ENCODE measurements around the gene FBXL7. TPM values are rescaled to one million over a fixed set of nuclear protein-coding genes. Genes with fewer than 3 reads are reported as not detected.

The FBXL7 gene
- total and polyA plus RNA-seq, 2 donors (not counting 1 experiment from before 2014, with no cell fraction given) = 6.4 to 12.9 TPM

DNA sequence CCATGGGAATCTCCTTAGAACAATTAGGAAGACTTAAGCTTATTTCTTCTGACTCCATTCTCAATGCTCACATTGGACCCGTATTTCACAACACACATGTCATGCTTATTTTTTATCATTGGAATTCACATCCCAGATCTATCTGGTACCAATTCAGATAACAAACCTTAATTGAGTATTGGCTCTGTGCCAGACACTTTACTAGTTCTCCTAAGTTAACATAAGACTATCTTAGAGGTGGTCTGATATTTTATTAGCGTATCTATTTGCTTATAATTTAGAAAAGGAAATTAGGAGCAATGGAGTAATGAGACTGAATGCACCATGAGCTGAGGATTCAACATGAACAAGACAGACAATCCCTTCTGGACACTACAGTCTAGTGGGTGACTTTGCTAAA is 45.1 kb downstream of the FBXL7 start:
- H3K9me3 ChIP-seq (ENCODE audit: control insufficient read depth, insufficient read depth, low read depth, low read length) = no peaks in the 10 kb centered on the region
- no peak for DNase-seq (ENCODE audit: low read depth in 2 of 2)
- H3K9ac ChIP-seq (ENCODE audit: insufficient read depth, low read length) = no peak overlapping the region
- H3K4me3 ChIP-seq (replicated peaks in 1 of 4; ENCODE audit: control extremely low read depth in 1 of 4, insufficient read depth in 1 of 4, low read depth in 3 of 4, low read length in 4 of 4) = no peak overlapping the region
- H3K79me2 ChIP-seq (ENCODE audit: control insufficient read depth, insufficient read depth, low read length) = no peaks in the 10 kb centered on the region
- H3K27ac ChIP-seq (ENCODE audit: insufficient read depth, low read length) = no peak overlapping the region
- H3K4me1 ChIP-seq (ENCODE audit: control insufficient read depth, extremely low read depth, insufficient read depth, low read length) = no peaks in the 10 kb centered on the region
- no peaks in the 10 kb centered on the region for H3K27me3 ChIP-seq (ENCODE audit: control insufficient read depth, insufficient read depth, low read length)
- no peak for TF ChIP-seq EZH2 (IDR thresholded peaks at IDR 0.05; ENCODE audit: low read length, missing control alignments)
- TF ChIP-seq, protein P1, sequence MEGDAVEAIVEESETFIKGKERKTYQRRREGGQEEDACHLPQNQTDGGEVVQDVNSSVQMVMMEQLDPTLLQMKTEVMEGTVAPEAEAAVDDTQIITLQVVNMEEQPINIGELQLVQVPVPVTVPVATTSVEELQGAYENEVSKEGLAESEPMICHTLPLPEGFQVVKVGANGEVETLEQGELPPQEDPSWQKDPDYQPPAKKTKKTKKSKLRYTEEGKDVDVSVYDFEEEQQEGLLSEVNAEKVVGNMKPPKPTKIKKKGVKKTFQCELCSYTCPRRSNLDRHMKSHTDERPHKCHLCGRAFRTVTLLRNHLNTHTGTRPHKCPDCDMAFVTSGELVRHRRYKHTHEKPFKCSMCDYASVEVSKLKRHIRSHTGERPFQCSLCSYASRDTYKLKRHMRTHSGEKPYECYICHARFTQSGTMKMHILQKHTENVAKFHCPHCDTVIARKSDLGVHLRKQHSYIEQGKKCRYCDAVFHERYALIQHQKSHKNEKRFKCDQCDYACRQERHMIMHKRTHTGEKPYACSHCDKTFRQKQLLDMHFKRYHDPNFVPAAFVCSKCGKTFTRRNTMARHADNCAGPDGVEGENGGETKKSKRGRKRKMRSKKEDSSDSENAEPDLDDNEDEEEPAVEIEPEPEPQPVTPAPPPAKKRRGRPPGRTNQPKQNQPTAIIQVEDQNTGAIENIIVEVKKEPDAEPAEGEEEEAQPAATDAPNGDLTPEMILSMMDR (conservative IDR thresholded peaks at IDR 0.05 in 1 of 2, IDR thresholded peaks at IDR 0.05 in 1 of 2; ENCODE audit: low read depth in 1 of 2, low read length in 2 of 2) = no peak
- H2AFZ ChIP-seq (ENCODE audit: low read length) = no peak overlapping the region
- no peaks in the 10 kb centered on the region for H3K36me3 ChIP-seq (ENCODE audit: control insufficient read depth, insufficient read depth, low read length)
- H3K4me2 ChIP-seq (ENCODE audit: extremely low read depth, insufficient read depth, low read length) = no peak overlapping the region
- H4K20me1 ChIP-seq (ENCODE audit: control insufficient read depth, extremely low read depth, insufficient read depth, low read length) = no peaks in the 10 kb centered on the region

DNA sequence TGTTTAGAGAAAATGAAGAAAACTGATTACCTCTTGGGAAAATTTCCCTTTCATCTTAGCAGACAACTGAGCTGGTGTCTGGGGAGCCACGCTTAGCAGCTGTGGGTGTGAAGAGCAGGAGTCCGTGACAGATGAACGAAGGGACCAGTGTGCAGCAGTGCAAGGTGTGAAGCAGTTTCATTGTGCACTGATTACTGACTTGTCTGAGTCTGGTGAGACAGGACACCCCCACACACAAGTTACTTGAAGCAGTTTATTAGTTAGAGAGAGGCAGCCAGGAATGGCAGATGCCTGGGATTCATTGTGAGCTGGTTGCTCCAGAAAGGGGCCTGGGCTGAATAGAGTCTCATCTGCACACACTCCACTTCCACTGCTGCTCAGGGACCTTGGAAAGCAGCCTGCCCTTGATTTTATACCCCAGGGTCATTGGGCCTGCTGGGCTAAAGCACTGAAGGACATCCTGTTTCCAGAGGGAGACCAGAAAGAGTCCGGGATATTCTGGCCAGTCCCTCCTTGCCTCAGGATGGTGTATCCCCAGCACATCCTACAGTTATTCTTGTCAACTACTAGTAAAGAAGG is 47.4 kb downstream of the FBXL7 start:
- Histone ChIP-seq H3K36me3 (ENCODE audit: control insufficient read depth, insufficient read depth, low read length) (no peaks in the 10 kb centered on the region), H3K27ac (ENCODE audit: insufficient read depth, low read length) (no peak overlapping the region), H3K9ac (ENCODE audit: insufficient read depth, low read length) (no peak overlapping the region), H3K9me3 (ENCODE audit: control insufficient read depth, insufficient read depth, low read depth, low read length) (no peaks in the 10 kb centered on the region), H3K4me1 (ENCODE audit: control insufficient read depth, extremely low read depth, insufficient read depth, low read length) (no peaks in the 10 kb centered on the region), H2AFZ (ENCODE audit: low read length) (no peak overlapping the region), H3K4me3 (replicated peaks in 1 of 4; ENCODE audit: control extremely low read depth in 1 of 4, insufficient read depth in 1 of 4, low read depth in 3 of 4, low read length in 4 of 4) (no peak overlapping the region), H3K4me2 (ENCODE audit: extremely low read depth, insufficient read depth, low read length) (no peak overlapping the region), H3K27me3 (ENCODE audit: control insufficient read depth, insufficient read depth, low read length) (no peaks in the 10 kb centered on the region), H4K20me1 (ENCODE audit: control insufficient read depth, extremely low read depth, insufficient read depth, low read length) (no peaks in the 10 kb centered on the region), H3K79me2 (ENCODE audit: control insufficient read depth, insufficient read depth, low read length) (no peaks in the 10 kb centered on the region)
- TF ChIP-seq, protein P1 (conservative IDR thresholded peaks at IDR 0.05 in 1 of 2, IDR thresholded peaks at IDR 0.05 in 1 of 2; ENCODE audit: low read depth in 1 of 2, low read length in 2 of 2) = no peak
- TF ChIP-seq EZH2 (IDR thresholded peaks at IDR 0.05; ENCODE audit: low read length, missing control alignments) = no peak
- no peak for DNase-seq (ENCODE audit: low read depth in 2 of 2)

DNA sequence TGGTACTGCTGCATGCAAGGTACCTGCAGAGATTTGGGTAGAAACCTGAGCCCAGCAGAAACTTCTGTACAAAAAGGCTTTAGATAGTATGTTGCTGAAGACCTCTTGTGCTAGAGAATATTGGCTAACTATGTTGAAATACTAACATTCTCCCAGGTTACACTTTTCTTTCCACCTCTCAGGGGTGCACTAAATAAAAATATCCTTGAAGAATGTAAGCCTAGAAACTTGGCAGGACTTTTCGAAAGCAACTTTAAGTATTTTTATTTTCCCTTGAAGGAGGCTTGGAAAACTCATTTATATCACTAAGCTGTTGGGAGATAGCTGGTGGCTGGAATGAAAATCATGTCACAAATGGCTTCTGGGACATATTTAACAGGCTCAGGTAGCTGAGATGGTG is 50.0 kb downstream of the FBXL7 start:
- Histone ChIP-seq H3K27ac (ENCODE audit: insufficient read depth, low read length) (no peak overlapping the region), H3K4me2 (ENCODE audit: extremely low read depth, insufficient read depth, low read length) (no peak overlapping the region), H2AFZ (ENCODE audit: low read length) (no peak overlapping the region), H4K20me1 (ENCODE audit: control insufficient read depth, extremely low read depth, insufficient read depth, low read length) (no peaks in the 10 kb centered on the region), H3K36me3 (ENCODE audit: control insufficient read depth, insufficient read depth, low read length) (no peaks in the 10 kb centered on the region), H3K4me1 (ENCODE audit: control insufficient read depth, extremely low read depth, insufficient read depth, low read length) (no peaks in the 10 kb centered on the region), H3K4me3 (replicated peaks in 1 of 4; ENCODE audit: control extremely low read depth in 1 of 4, insufficient read depth in 1 of 4, low read depth in 3 of 4, low read length in 4 of 4) (no peak overlapping the region), H3K9ac (ENCODE audit: insufficient read depth, low read length) (no peak overlapping the region), H3K9me3 (ENCODE audit: control insufficient read depth, insufficient read depth, low read depth, low read length) (no peaks in the 10 kb centered on the region), H3K79me2 (ENCODE audit: control insufficient read depth, insufficient read depth, low read length) (no peaks in the 10 kb centered on the region), H3K27me3 (ENCODE audit: control insufficient read depth, insufficient read depth, low read length) (no peaks in the 10 kb centered on the region)
- TF ChIP-seq EZH2 (IDR thresholded peaks at IDR 0.05; ENCODE audit: low read length, missing control alignments) = no peak
- TF ChIP-seq, protein P1 (conservative IDR thresholded peaks at IDR 0.05 in 1 of 2, IDR thresholded peaks at IDR 0.05 in 1 of 2; ENCODE audit: low read depth in 1 of 2, low read length in 2 of 2) = no peak
- no peak for DNase-seq (ENCODE audit: low read depth in 2 of 2)

All from fibroblast of lung (primary cell).